GM11168 (cell line): ENCODE data around the gene GIMAP6.
"Not testable (repeated sequence)": the region's sequence is repeated elsewhere in the genome, so short reads cannot be mapped to it uniquely, and the experiment has no call there.

ENCODE experiments used
- in situ Hi-C: fragments of 300-500 bp; cut with MboI; formaldehyde crosslinking; loops from one replicate; pipeline ENCODE4 v1.12.0; 2022; ENCODE audit warnings: low sequenced_read_pairs; ENCODE audit not compliant: unreplicated experiment

Gene GIMAP6

GRCh38 chr7:150587551-150587950 is 44.6 kb downstream of the GIMAP6 start:
- in situ Hi-C loops = no loop called here

- in situ Hi-C loops = no loop called here
Observed at GRCh38 chr7:150586785-150587152, 45.4 kb downstream of the GIMAP6 start.

- in situ Hi-C loops = no loop called here
Observed at GRCh38 chr7:150586068-150586784, 46.0 kb downstream of the GIMAP6 start.

GRCh38 chr7:150585199-150585598 is 47.0 kb downstream of the GIMAP6 start:
- in situ Hi-C loops = no loop called here

- in situ Hi-C loops = no loop called here
Observed at GRCh38 chr7:150580638-150581394, 51.4 kb downstream of the GIMAP6 start.

GRCh38 chr7:150579979-150580637 is 52.1 kb downstream of the GIMAP6 start:
- in situ Hi-C loops = not testable (repeated sequence)
